MM.1S (cell line): ENCODE measurements around the gene OLIG2.
A peak's percentile ranks its signal among the peaks of the same experiment; 100 is the strongest.

Source experiments
- DNase-seq: peaks from one replicate; pipeline ENCODE4 v3.0.0-alpha.2; 2015
- H2AFZ ChIP-seq: fragments of 300-600 bp; sonication (generic); 2 replicates; pipeline ENCODE4 v1.6.0; 2016; ENCODE audit warnings: antibody characterized with exemption, low read length
- H3F3A ChIP-seq: fragments of 300-600 bp; sonication (generic); 2 replicates; pipeline ENCODE4 v1.6.1; 2016; ENCODE audit warnings: mild to moderate bottlenecking, antibody characterized with exemption, low read length, moderate library complexity, mixed read lengths; ENCODE audit not compliant: insufficient read depth
- H3K27ac ChIP-seq: fragments of 300-600 bp; sonication (generic); 2 replicates; pipeline ENCODE4 v1.5.1; 2016; ENCODE audit warnings: mild to moderate bottlenecking, low read length
- H3K27me3 ChIP-seq: fragments of 300-600 bp; sonication (generic); replicated peaks from 2 replicates; pipeline ENCODE4 v1.6.0; 2016; ENCODE audit warnings: low read length; ENCODE audit not compliant: insufficient read depth
- H3K36me3 ChIP-seq: fragments of 300-600 bp; sonication (generic); replicated peaks from 2 replicates; pipeline ENCODE4 v1.6.1; 2016; ENCODE audit warnings: mild to moderate bottlenecking, low read length, mixed read lengths; ENCODE audit not compliant: insufficient read depth
- H3K4me1 ChIP-seq: fragments of 300-600 bp; sonication (generic); 2 replicates; pipeline ENCODE4 v1.6.1; 2016; ENCODE audit warnings: low read length, mixed read lengths
- H3K4me2 ChIP-seq: fragments of 300-600 bp; sonication (generic); 2 replicates; pipeline ENCODE4 v1.6.0; 2016; ENCODE audit warnings: low read depth, low read length
- H3K4me3 ChIP-seq: fragments of 300-600 bp; sonication (generic); 2 replicates; pipeline ENCODE4 v1.5.1; 2016; ENCODE audit warnings: low read length, mixed read lengths
- H3K79me2 ChIP-seq: fragments of 300-600 bp; sonication (generic); 2 replicates; pipeline ENCODE4 v1.6.1; 2016; ENCODE audit warnings: mixed run types, low read length, mixed read lengths
- H3K9ac ChIP-seq: fragments of 300-600 bp; sonication (generic); 2 replicates; pipeline ENCODE4 v1.6.1; 2016; ENCODE audit warnings: low read length, mixed read lengths
- H3K9me2 ChIP-seq: fragments of 300-600 bp; sonication (generic); replicated peaks from 2 replicates; pipeline ENCODE4 v1.6.1; 2016; ENCODE audit warnings: mild to moderate bottlenecking, low read length, mixed read lengths; ENCODE audit not compliant: insufficient read depth
- H3K9me3 ChIP-seq: fragments of 300-600 bp; sonication (generic); replicated peaks from 2 replicates; pipeline ENCODE4 v1.6.1; 2016; ENCODE audit warnings: mild to moderate bottlenecking, low read length, mixed read lengths; ENCODE audit not compliant: insufficient read depth
- H4K20me1 ChIP-seq: fragments of 300-600 bp; sonication (generic); 2 replicates; pipeline ENCODE4 v1.6.1; 2016; ENCODE audit warnings: mild to moderate bottlenecking, low read length, moderate library complexity, mixed read lengths; ENCODE audit not compliant: insufficient read depth
- CTCF ChIP-seq: fragments of 300-600 bp; sonication (generic); IDR thresholded peaks from 2 replicates; pipeline ENCODE4 v1.5.1; 2016; ENCODE audit warnings: antibody characterized with exemption, low read length, mixed read lengths
- EZH2 ChIP-seq: fragments of 300-600 bp; sonication (generic); optimal IDR thresholded peaks from 2 replicates; pipeline ENCODE3; 2017; ENCODE audit warnings: low read depth, mild to moderate bottlenecking, antibody characterized with exemption, low read length, mixed read lengths
- EZH2phosphoT487 ChIP-seq: fragments of 300-600 bp; sonication (generic); IDR thresholded peaks from 2 replicates; pipeline ENCODE4 v1.6.1; 2018; ENCODE audit warnings: antibody characterized with exemption, low read length

Gene OLIG2

DNA sequence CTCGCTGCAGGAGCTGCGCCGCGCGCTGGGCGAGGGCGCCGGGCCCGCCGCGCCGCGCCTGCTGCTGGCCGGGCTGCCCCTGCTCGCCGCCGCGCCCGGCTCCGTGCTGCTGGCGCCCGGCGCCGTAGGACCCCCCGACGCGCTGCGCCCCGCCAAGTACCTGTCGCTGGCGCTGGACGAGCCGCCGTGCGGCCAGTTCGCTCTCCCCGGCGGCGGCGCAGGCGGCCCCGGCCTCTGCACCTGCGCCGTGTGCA is 44.9 kb downstream of the OLIG2 start:
- Histone ChIP-seq H3K9me2 (no peaks in the 10 kb centered on the region), H2AFZ (peak overlapping the region; percentile 83), H4K20me1 (no peaks in the 10 kb centered on the region), H3F3A (peaks cover 9% of the 10 kb centered on the region; the same call in 1 of the 2 replicates), H3K27me3 (no peaks in the 10 kb centered on the region), H3K4me1 (peaks cover 5% of the 10 kb centered on the region; the same call in 1 of the 2 replicates), H3K9ac (peak overlapping the region; percentile 82; the same call in 1 of the 2 replicates), H3K4me3 (peak overlapping the region; percentile 74), H3K27ac (no peak overlapping the region), H3K4me2 (peak overlapping the region; percentile 94), H3K79me2 (no peaks in the 10 kb centered on the region), H3K36me3 (no peaks in the 10 kb centered on the region), H3K9me3 (no peaks in the 10 kb centered on the region)
- TF ChIP-seq EZH2 (no peak), EZH2phosphoT487 (no peak), CTCF (no peak)
- DNase-seq = no peak

- no peaks in the 10 kb centered on the region for H3K9me3 ChIP-seq
- DNase-seq = peak; percentile 35
- H4K20me1 ChIP-seq = no peaks in the 10 kb centered on the region
- no peaks in the 10 kb centered on the region for H3K36me3 ChIP-seq
- H3K9ac ChIP-seq = peak overlapping the region; percentile 82
- peak overlapping the region; percentile 70 for H3K27ac ChIP-seq
- H3K4me1 ChIP-seq = peaks cover 5% of the 10 kb centered on the region; the same call in 1 of the 2 replicates
- no peaks in the 10 kb centered on the region for H3K9me2 ChIP-seq
- H2AFZ ChIP-seq = peak overlapping the region; percentile 83
- no peak for TF ChIP-seq EZH2phosphoT487
- TF ChIP-seq CTCF = no peak
- TF ChIP-seq EZH2 = no peak
- no peaks in the 10 kb centered on the region for H3K27me3 ChIP-seq
- H3F3A ChIP-seq = peaks cover 9% of the 10 kb centered on the region; the same call in 1 of the 2 replicates
- H3K4me2 ChIP-seq = peak overlapping the region; percentile 94
- no peaks in the 10 kb centered on the region for H3K79me2 ChIP-seq
- peak overlapping the region; percentile 74 for H3K4me3 ChIP-seq
These were observed 45.4 kb downstream of the OLIG2 start for GRCh38 chr21:33070998-33071769.

- Histone ChIP-seq H2AFZ (peak overlapping the region; percentile 83), H3K9me3 (no peaks in the 10 kb centered on the region), H3K27me3 (no peaks in the 10 kb centered on the region)
These were observed 46.1 kb downstream of the OLIG2 start for GRCh38 chr21:33071770-33072306.

More at GRCh38 chr21:33071770-33072306, 46.1 kb downstream of the OLIG2 start:
- H3K9ac ChIP-seq = peak overlapping the region; percentile 82
- H3K4me1 ChIP-seq = peaks cover 5% of the 10 kb centered on the region; the same call in 1 of the 2 replicates
- peak overlapping the region; percentile 70 for H3K27ac ChIP-seq
- TF ChIP-seq EZH2 = no peak
- no peak for TF ChIP-seq CTCF
- no peak for TF ChIP-seq EZH2phosphoT487
- H3K4me2 ChIP-seq = peak overlapping the region; percentile 94
- no peaks in the 10 kb centered on the region for H3K79me2 ChIP-seq
- H3K4me3 ChIP-seq = peak overlapping the region; percentile 74
- peaks cover 9% of the 10 kb centered on the region; the same call in 1 of the 2 replicates for H3F3A ChIP-seq
- DNase-seq = peak; percentile 66
- no peaks in the 10 kb centered on the region for H3K9me2 ChIP-seq
- no peaks in the 10 kb centered on the region for H4K20me1 ChIP-seq
- H3K36me3 ChIP-seq = no peaks in the 10 kb centered on the region
